Vagina (tissue), 2 donors: ENCODE data around the gene GLDC. TPM values are rescaled to one million over a fixed set of nuclear protein-coding genes. Genes with fewer than 3 reads are reported as not detected.

ENCODE experiments used
- DNase-seq, 2 donors: peaks; one replicate each; pipeline ENCODE4 v3.0.0-alpha.2; 2017; ENCODE audit errors: extremely low spot score in 2 of 2
- H3K27ac ChIP-seq: fragments of 200-600 bp; sonication (generic); one replicate; pipeline ENCODE4 v1.5.1; 2019
- H3K27me3 ChIP-seq: fragments of 200-600 bp; sonication (generic); one replicate; pipeline ENCODE4 v1.5.1; 2019
- H3K36me3 ChIP-seq, 2 donors: fragments of 200-600 bp; sonication (generic); one replicate each; pipeline ENCODE4 v1.5.1; 2017 to 2019
- H3K4me1 ChIP-seq: fragments of 200-600 bp; sonication (generic); one replicate; pipeline ENCODE4 v1.5.1; 2019
- H3K4me3 ChIP-seq, 2 donors: fragments of 200-600 bp; sonication (generic); 1 replicate in 1 of 2; 2 replicates in 1 of 2; pipeline ENCODE4 v1.5.1; 2016 to 2019
- H3K9me3 ChIP-seq: fragments of 200-600 bp; sonication (generic); one replicate; pipeline ENCODE4 v1.5.1; 2019
- CTCF ChIP-seq, 3 experiments: fragments of 450-650 bp in 2 of 3; fragments of 200-600 bp in 1 of 3; sonication (generic) in 1 of 3; IDR thresholded peaks; one replicate each; pipeline ENCODE4 v1.5.1; 2017 to 2019; ENCODE audit warnings: antibody characterized with exemption in 3 of 3, mild to moderate bottlenecking in 2 of 3, moderate library complexity in 2 of 3
- POLR2A ChIP-seq, 2 donors: fragments of 450-650 bp; IDR thresholded peaks; one replicate each; pipeline ENCODE4 v1.6.1; 2017; ENCODE audit warnings: antibody characterized with exemption in 2 of 2, mild to moderate bottlenecking in 2 of 2, moderate library complexity in 2 of 2
- POLR2AphosphoS5 ChIP-seq, 2 donors: sonication (generic); formaldehyde crosslinking; IDR thresholded peaks; one replicate each; pipeline ENCODE4 v1.9.0; 2017; ENCODE audit warnings: antibody characterized with exemption in 2 of 2, mild to moderate bottlenecking in 2 of 2, low read depth in 1 of 2; ENCODE audit not compliant: insufficient read depth in 1 of 2
- intact Hi-C: fragments of 100-400 bp; cut with DNase I; formaldehyde crosslinking; loops from one replicate; pipeline ENCODE4 v1.15.1; 2023
- total RNA-seq: library from RNA; depleted of rRNA; stranded (reverse); fragments of >200 nt; gene quantifications from one replicate; pipeline ENCODE4 v1.2.3, GENCODE V29; 2016

The GLDC gene
- total RNA-seq, 1 donor from 2014 or later: 0.49 TPM

DNA sequence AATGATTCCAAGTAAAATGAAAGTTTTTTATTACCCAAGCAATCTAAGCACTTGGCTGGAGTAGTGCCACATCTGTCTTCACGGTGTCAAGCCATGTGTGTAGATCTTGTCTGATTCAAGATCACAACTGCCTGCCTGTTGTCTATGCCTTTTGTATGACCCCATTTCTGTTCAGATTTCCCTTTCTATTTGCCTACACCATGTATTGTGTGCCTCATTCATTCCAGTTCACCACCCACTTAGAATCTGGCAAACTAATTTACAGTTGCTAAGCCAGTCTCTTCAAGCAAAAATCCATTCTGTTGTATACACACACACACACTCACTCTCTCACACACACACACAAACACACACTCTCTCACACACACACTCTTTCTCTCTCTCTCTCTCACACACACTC is 33.7 kb downstream of the GLDC start:
- H3K4me3 ChIP-seq: no peak overlapping the region
- intact Hi-C loops: no loop called here
- no peaks in the 10 kb centered on the region for H3K27me3 ChIP-seq
- DNase-seq: no peak
- no peak overlapping the region for H3K27ac ChIP-seq
- H3K36me3 ChIP-seq: no peaks in the 10 kb centered on the region
- H3K4me1 ChIP-seq: no peaks in the 10 kb centered on the region
- H3K9me3 ChIP-seq: no peaks in the 10 kb centered on the region
- TF ChIP-seq POLR2A (IDR thresholded peaks at IDR 0.05) (no peak), CTCF (IDR thresholded peaks at IDR 0.05) (no peak), POLR2AphosphoS5 (IDR thresholded peaks at IDR 0.05; ENCODE audit: insufficient read depth in 1 of 2, low read depth in 1 of 2) (no peak)

DNA sequence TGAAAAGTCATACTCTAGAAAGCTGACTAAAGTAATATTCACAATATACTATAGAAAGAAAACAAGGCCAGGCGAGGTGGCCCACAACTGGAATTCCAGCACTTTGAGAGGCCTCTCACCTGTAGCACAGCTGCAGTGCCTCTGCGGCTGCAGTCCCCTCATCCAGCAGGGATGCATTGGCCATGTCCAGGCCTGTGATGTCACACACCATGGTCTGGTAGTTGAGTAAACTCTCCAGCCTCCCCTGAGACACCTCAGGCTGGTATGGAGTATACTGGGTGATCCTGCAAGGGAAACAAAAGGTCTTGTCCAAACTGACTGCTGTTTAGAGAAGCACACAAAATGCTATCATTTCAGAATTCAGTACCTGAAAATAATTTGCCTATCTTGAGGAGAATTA is 35.5 kb downstream of the GLDC start:
- no peaks in the 10 kb centered on the region for H3K27me3 ChIP-seq
- H3K4me3 ChIP-seq: no peak overlapping the region
- no peak for TF ChIP-seq CTCF (IDR thresholded peaks at IDR 0.05)
- no peak for TF ChIP-seq POLR2A (IDR thresholded peaks at IDR 0.05)
- no peak for TF ChIP-seq POLR2AphosphoS5 (IDR thresholded peaks at IDR 0.05; ENCODE audit: insufficient read depth in 1 of 2, low read depth in 1 of 2)
- no peaks in the 10 kb centered on the region for H3K36me3 ChIP-seq
- no peaks in the 10 kb centered on the region for H3K9me3 ChIP-seq
- H3K27ac ChIP-seq: no peak overlapping the region
- no peaks in the 10 kb centered on the region for H3K4me1 ChIP-seq
- intact Hi-C loops: no loop called here
- no peak for DNase-seq

DNA sequence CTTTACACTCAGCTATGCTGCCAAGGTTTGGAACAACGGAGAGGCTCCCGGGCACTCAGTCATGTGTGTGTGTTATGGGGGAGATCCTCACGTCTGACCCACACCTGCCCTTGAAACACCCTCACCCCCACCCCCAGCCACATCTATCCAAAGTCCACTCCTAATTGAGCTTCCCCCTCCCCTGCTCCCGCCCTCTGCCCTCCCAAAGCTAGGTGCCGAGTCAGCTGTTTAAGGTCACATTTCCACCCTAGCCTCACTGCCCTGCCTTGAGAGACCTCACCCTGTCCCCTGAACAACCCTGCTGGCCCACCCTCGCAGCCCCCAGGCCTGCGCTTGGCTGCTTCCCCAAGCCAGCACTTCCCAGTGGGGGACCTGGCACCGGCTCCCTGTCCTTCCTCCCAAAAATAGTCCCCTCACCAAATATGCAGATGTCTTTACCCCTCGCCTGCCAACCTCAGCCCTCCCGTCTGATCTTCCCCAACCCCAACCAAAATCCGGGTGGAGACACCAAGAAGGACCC is 36.0 kb downstream of the GLDC start:
- TF ChIP-seq POLR2A (IDR thresholded peaks at IDR 0.05) (no peak), CTCF (IDR thresholded peaks at IDR 0.05) (no peak), POLR2AphosphoS5 (IDR thresholded peaks at IDR 0.05; ENCODE audit: insufficient read depth in 1 of 2, low read depth in 1 of 2) (no peak)
- no peaks in the 10 kb centered on the region for H3K9me3 ChIP-seq
- intact Hi-C loops: no loop called here
- no peak overlapping the region for H3K27ac ChIP-seq
- DNase-seq: no peak
- H3K27me3 ChIP-seq: no peaks in the 10 kb centered on the region
- no peaks in the 10 kb centered on the region for H3K36me3 ChIP-seq
- H3K4me3 ChIP-seq: no peak overlapping the region
- no peaks in the 10 kb centered on the region for H3K4me1 ChIP-seq

DNA sequence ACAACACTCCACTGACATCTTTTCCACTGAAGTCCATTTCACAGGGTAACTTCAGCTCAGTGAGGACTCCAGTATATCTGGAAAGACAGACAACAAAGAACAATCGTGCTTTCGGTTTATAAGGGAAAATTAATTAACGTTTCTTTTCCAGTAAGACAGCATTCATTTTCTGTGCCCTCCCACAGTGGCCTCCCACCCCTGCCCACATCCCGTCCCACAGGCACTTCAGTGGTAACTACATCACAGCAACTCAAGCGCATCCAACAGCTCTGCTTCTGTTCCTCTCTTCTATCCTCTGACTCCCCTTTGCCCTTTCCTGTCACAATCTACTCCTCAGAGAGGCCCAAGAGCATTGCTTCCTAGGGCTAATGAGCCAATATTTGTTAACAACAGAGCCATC is 40.3 kb downstream of the GLDC start:
- H3K4me3 ChIP-seq: no peak overlapping the region
- no peaks in the 10 kb centered on the region for H3K4me1 ChIP-seq
- no peaks in the 10 kb centered on the region for H3K27me3 ChIP-seq
- intact Hi-C loops: no loop called here
- H3K27ac ChIP-seq: no peak overlapping the region
- DNase-seq: no peak
- no peaks in the 10 kb centered on the region for H3K9me3 ChIP-seq
- H3K36me3 ChIP-seq: no peaks in the 10 kb centered on the region
- TF ChIP-seq CTCF (IDR thresholded peaks at IDR 0.05) (no peak), POLR2A (IDR thresholded peaks at IDR 0.05) (no peak), POLR2AphosphoS5 (IDR thresholded peaks at IDR 0.05; ENCODE audit: insufficient read depth in 1 of 2, low read depth in 1 of 2) (no peak)

GRCh38 chr9:6600426-6600825 is 45.1 kb downstream of the GLDC start:
- H3K9me3 ChIP-seq: no peaks in the 10 kb centered on the region
- no peaks in the 10 kb centered on the region for H3K4me1 ChIP-seq
- TF ChIP-seq POLR2AphosphoS5 (IDR thresholded peaks at IDR 0.05; ENCODE audit: insufficient read depth in 1 of 2, low read depth in 1 of 2) (no peak), POLR2A (IDR thresholded peaks at IDR 0.05) (no peak), CTCF (IDR thresholded peaks at IDR 0.05) (no peak)
- no peaks in the 10 kb centered on the region for H3K36me3 ChIP-seq
- H3K4me3 ChIP-seq: no peak overlapping the region
- no peaks in the 10 kb centered on the region for H3K27me3 ChIP-seq
- no peak for DNase-seq
- intact Hi-C loops: no loop called here
- H3K27ac ChIP-seq: no peak overlapping the region
